Activated naive CD8-positive, alpha-beta T cell treated with anti-CD3 and anti-CD28 coated beads, Interleukin-2, amount 50 U/mL, for 16 hours (primary cell): ENCODE results near the gene STAT1.

Experiments
- DNase-seq: peaks from one replicate; pipeline ENCODE4 v3.0.0-alpha.2; 2020; ENCODE audit warnings: low read depth, low spot score

The STAT1 gene

GRCh38 chr2:191031256-191031655 lies 17.3 kb upstream of the STAT1 start:
- DNase-seq, result no peak

- no peak for DNase-seq
Observed at GRCh38 chr2:191030521-191031154, 16.7 kb upstream of the STAT1 start.

GRCh38 chr2:191029280-191029950 lies 15.4 kb upstream of the STAT1 start:
- DNase-seq, result no peak

- no peak for DNase-seq
Observed at GRCh38 chr2:191026377-191026776, 12.4 kb upstream of the STAT1 start.

- no peak for DNase-seq
Observed at GRCh38 chr2:191025135-191025534, 11.2 kb upstream of the STAT1 start.

- no peak for DNase-seq
Observed at GRCh38 chr2:191023235-191023679, 9.3 kb upstream of the STAT1 start.

GRCh38 chr2:191020742-191021381 lies 6.9 kb upstream of the STAT1 start:
- peak; percentile 22 for DNase-seq

- peak; percentile 87 for DNase-seq
Observed at GRCh38 chr2:191020221-191020741, 6.3 kb upstream of the STAT1 start.

GRCh38 chr2:191019376-191019775 lies 5.4 kb upstream of the STAT1 start:
- no peak for DNase-seq

- DNase-seq, result no peak
Observed at GRCh38 chr2:191018643-191019119, 4.7 kb upstream of the STAT1 start.

- no peak for DNase-seq
Observed at GRCh38 chr2:191018048-191018447, 4.1 kb upstream of the STAT1 start.

- no peak for DNase-seq
Observed at GRCh38 chr2:191015831-191016230, 1.9 kb upstream of the STAT1 start.

GRCh38 chr2:191015239-191015638 lies 1.3 kb upstream of the STAT1 start:
- no peak for DNase-seq

GRCh38 chr2:191014653-191015020 lies 666 bp upstream of the STAT1 start:
- DNase-seq, result no peak

- DNase-seq, result no peak
Observed at GRCh38 chr2:191013682-191013931, 364 bp downstream of the STAT1 start.

GRCh38 chr2:191012845-191013681 lies 908 bp downstream of the STAT1 start:
- no peak for DNase-seq

GRCh38 chr2:191012346-191012745 lies 1.6 kb downstream of the STAT1 start:
- DNase-seq, result no peak

GRCh38 chr2:191010887-191011885 lies 2.8 kb downstream of the STAT1 start:
- no peak for DNase-seq

GRCh38 chr2:191009541-191010374 lies 4.2 kb downstream of the STAT1 start:
- DNase-seq, result no peak

GRCh38 chr2:191008286-191008685 lies 5.7 kb downstream of the STAT1 start:
- DNase-seq, result no peak
